ENCODE data around the gene SARDH. TPM values are rescaled to one million over a fixed set of nuclear protein-coding genes. Genes with fewer than 3 reads are reported as not detected.
A peak's percentile ranks its signal among the peaks of the same experiment; 100 is the strongest.

Gene SARDH
- total and polyA plus RNA-seq, 10 donors, result 1.0 to 4.5 (median 2.3) TPM

GRCh38 chr9:133693116-133693515, 45.0 kb downstream of the SARDH start:
- Histone ChIP-seq H3K36me3 (peaks cover 0 to 4% (median 0%) of the 10 kb centered on the region in 6 donors), H3K4me1 (no peaks in the 10 kb centered on the region), H3K27ac (no peak overlapping the region), H3K27me3 (replicated peaks in 1 of 7) (peaks cover 0 to 6% (median 0%) of the 10 kb centered on the region in 7 donors), H3K9me3 (no peaks in the 10 kb centered on the region), H3K4me3 (no peak overlapping the region)
- peak; percentile 41 for DNase-seq
- 86 to 95% (median 92%) methylated on average over 9 to 10 of the region's 10 CpGs for WGBS, 5 donors
- TF ChIP-seq POLR2AphosphoS5 (IDR thresholded peaks at IDR 0.05), result no peak
- no peak for TF ChIP-seq POLR2A (IDR thresholded peaks at IDR 0.05)
- TF ChIP-seq CTCF (IDR thresholded peaks at IDR 0.05 in 8 of 11, conservative IDR thresholded peaks at IDR 0.05 in 3 of 11), result no peak
- intact Hi-C loops (cut with DNase I; ENCODE audit: low total_unique reads), result no loop called here

GRCh38 chr9:133692364-133692985, 45.7 kb downstream of the SARDH start:
- H3K4me3 ChIP-seq, result no peak overlapping the region
- peak; percentile 51 for DNase-seq
- TF ChIP-seq POLR2A (IDR thresholded peaks at IDR 0.05), result no peak
- no peak for TF ChIP-seq CTCF (IDR thresholded peaks at IDR 0.05 in 8 of 11, conservative IDR thresholded peaks at IDR 0.05 in 3 of 11)
- TF ChIP-seq POLR2AphosphoS5 (IDR thresholded peaks at IDR 0.05), result no peak
- peaks cover 0 to 6% (median 0%) of the 10 kb centered on the region in 7 donors for H3K27me3 ChIP-seq (replicated peaks in 1 of 7)
- H3K4me1 ChIP-seq, result no peaks in the 10 kb centered on the region
- intact Hi-C loops (cut with DNase I; ENCODE audit: low total_unique reads), result no loop called here
- peaks cover 0 to 4% (median 0%) of the 10 kb centered on the region in 6 donors for H3K36me3 ChIP-seq
- 86 to 93% (median 92%) methylated on average over 25 of the region's 25 CpGs for WGBS, 5 donors
- H3K27ac ChIP-seq, result no peak overlapping the region
- H3K9me3 ChIP-seq, result no peaks in the 10 kb centered on the region

- Histone ChIP-seq H3K4me3 (no peak overlapping the region), H3K9me3 (no peaks in the 10 kb centered on the region), H3K36me3 (peaks cover 0 to 4% (median 0%) of the 10 kb centered on the region in 6 donors), H3K27ac (no peak overlapping the region), H3K27me3 (replicated peaks in 1 of 7) (peaks cover 0 to 6% (median 0%) of the 10 kb centered on the region in 7 donors), H3K4me1 (no peaks in the 10 kb centered on the region)
- TF ChIP-seq CTCF (IDR thresholded peaks at IDR 0.05 in 8 of 11, conservative IDR thresholded peaks at IDR 0.05 in 3 of 11) (no peak), POLR2A (IDR thresholded peaks at IDR 0.05) (no peak), POLR2AphosphoS5 (IDR thresholded peaks at IDR 0.05) (no peak)
- intact Hi-C loops (cut with DNase I; ENCODE audit: low total_unique reads), result no loop called here
- peak; percentile 49 for DNase-seq
- WGBS, 5 donors, result 86 to 93% (median 91%) methylated on average over 19 of the region's 19 CpGs
Observed at GRCh38 chr9:133691626-133692363, 46.4 kb downstream of the SARDH start.

- intact Hi-C loops (cut with DNase I; ENCODE audit: low total_unique reads), result no loop called here
- TF ChIP-seq CTCF (IDR thresholded peaks at IDR 0.05 in 8 of 11, conservative IDR thresholded peaks at IDR 0.05 in 3 of 11) (no peak), POLR2A (IDR thresholded peaks at IDR 0.05) (no peak), POLR2AphosphoS5 (IDR thresholded peaks at IDR 0.05) (no peak)
- Histone ChIP-seq H3K27ac (no peak overlapping the region), H3K9me3 (no peaks in the 10 kb centered on the region), H3K4me3 (no peak overlapping the region), H3K27me3 (replicated peaks in 1 of 7) (peaks cover 0 to 6% (median 0%) of the 10 kb centered on the region in 7 donors), H3K36me3 (peaks cover 0 to 4% (median 0%) of the 10 kb centered on the region in 6 donors), H3K4me1 (no peaks in the 10 kb centered on the region)
- DNase-seq, result peak; percentile 35
- 74 to 85% (median 77%) methylated on average over 4 of the region's 4 CpGs for WGBS, 5 donors
Observed at GRCh38 chr9:133691191-133691590, 47.0 kb downstream of the SARDH start.

Data from spleen (tissue), 11 donors.